Stimulated activated CD8-positive, alpha-beta memory T cell treated with anti-CD3 and anti-CD28 coated beads, Interleukin-15, amount 100 ng/mL, for 48 hours (primary cell): ENCODE measurements around the gene RBM38.

ENCODE experiments used
- DNase-seq, 2 donors: peaks; one replicate each; pipeline ENCODE4 v3.0.0-alpha.2; 2020; ENCODE audit warnings: low read depth in 2 of 2

RBM38 gene

DNA sequence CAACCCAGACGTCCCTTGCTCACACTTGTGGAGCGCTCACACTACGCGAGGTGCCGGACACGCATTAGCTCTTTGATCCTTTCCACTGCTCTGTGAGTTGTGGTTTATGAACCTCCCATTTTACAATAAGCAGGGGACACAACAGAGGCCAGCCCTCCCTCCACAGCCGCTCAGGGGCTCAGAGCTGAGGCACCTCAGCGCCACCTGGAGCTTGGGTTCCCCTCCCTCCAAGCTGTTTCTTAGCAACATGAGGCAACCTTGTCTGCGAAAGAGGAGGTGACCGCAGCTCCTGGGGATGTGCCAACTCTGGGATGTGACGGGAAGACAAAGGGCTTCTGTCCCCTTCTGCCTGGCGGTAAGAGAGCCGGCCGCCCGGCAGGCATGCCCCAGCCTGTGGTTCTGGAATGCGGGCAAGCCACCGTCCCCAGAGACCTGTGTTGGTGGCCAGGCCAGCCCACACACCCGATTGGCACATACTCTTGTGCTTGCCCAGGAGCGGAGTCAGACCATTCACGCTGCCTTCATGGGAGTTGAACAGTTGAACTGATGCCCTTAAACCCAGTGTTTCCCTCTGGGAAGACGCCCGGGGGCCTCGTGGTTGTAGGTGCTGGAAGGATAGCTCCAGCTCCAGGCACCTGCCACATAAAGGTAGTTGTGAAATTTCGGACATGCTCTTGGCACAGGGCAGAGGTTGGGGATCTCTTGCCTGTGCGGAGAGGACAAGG lies 44.5 kb downstream of the RBM38 start:
- DNase-seq, result no peak

DNA sequence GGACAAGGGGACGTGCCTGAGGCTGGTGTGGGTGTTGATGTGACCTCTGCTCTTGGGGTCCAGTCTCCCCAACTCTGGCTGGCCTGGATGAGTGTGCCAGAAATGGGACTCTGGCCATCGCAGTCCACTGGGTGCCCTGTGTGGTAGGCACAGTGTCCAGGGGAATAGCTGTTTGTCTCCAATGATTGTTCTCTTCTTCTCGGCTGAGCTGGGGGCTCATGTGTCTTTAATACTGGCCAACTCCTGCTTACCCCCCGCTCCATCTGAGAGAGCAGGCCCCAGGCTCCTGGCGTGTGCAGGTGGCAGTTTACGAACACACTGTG lies 45.0 kb downstream of the RBM38 start:
- DNase-seq, result no peak

DNA sequence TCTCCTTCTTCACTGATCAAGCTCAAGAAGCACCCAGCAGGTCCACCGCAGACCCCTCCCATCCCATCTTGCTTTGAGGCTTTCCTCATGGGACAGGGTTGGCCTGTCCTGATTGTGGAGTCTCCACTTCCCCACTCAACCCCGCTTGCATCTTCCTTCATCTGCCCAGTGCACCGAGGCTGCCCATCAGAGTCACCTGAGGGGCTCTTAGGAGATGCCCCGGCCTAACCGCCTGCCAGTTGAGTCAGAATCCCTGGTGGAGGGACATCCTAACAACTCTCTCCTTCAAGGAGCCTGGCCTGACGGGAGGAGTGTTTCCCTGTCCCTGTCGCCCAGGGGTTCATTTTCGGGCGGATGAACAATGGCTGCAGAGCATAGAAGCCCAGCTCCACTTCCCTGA lies 46.1 kb downstream of the RBM38 start:
- no peak for DNase-seq

DNA sequence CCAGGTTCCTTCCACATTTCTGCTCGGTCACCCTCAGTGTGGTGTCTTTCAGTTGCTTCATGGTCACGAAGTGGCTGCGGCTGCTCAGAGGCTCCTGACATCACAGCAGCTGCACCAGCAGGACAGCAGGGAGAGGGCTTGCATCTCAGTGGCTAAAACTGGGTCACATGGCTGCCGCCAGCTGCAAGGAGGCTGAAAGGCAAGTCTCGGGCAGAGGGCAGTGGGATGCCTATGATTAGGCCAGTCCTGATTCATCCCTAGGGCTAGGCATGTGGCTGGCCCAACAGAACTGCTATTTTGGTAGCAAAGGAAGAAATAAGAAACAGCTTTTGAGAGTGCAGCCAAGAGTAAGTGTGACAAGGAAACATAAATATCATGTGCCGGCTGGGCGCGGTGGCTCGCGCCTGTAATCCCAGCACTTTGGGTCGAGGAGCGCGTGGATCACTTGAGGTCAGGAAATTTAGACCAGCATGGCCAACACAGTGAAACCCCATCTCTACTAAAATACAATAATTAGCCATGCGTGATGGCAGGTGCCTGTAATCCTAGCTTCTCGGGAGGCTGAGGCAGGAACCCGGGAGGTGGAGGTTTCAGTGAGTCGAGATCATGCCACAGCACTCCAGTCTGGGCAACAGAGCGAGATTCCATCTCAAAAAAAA lies 46.6 kb downstream of the RBM38 start:
- DNase-seq, result no peak

DNA sequence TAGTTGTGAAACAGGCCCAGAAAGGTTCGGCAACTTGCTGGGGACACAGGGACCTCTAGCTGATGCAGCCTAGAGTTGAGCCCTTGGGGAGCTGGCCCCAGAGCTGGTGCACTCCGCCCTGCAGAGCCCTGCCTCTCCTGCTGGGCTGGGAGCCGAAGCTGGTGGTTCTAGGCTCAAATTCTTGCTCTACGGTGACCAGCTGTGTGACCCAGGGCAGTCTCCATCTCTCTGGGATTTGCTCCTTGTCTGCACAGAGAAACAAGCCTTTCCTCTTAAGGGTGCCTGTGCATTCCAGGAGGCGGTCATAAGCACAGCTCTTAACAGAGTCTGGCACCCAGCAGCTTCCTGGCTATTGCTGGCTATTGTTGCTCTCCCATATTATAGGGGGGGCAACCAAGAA lies 47.4 kb downstream of the RBM38 start:
- DNase-seq, result no peak

DNA sequence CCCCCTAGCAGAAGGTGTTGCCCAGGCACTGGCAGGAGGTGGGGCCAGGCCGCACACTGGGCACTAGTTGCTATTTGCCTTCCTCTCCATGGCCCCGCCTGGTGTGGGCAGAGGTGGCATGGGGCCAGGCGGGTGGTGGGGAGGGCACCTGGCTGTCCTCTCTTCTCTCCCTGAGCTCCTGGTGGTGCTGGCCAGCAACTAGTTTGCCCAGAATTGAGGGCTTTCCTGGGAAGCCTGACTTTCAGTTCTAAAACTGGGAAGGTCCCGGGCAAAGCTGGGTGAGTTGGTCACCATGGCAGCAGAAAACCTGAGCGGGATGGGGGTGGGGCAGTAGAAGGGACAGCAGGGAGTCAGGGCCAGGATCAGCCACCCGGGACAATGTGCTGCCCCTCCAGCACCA lies 48.2 kb downstream of the RBM38 start:
- DNase-seq, result no peak

DNA sequence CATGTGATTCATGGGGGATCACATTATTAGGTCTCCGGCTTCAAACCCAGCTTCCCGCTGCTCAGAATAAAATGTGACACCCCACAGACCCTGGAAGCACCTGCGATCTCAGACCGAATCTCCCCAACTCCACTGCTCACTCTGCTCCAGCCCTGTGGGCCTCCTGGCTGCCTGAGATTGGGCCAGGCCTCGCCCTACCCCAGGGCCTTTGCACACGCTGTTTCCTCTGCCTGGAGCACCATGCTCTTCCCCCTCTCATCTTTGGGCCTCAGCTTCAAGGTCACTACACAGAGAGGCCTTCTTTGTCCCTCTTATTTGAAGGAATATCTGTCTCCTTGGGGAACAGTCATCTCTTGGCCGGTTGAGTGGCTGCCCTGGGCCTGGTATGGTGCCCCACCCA lies 48.8 kb downstream of the RBM38 start:
- no peak for DNase-seq

DNA sequence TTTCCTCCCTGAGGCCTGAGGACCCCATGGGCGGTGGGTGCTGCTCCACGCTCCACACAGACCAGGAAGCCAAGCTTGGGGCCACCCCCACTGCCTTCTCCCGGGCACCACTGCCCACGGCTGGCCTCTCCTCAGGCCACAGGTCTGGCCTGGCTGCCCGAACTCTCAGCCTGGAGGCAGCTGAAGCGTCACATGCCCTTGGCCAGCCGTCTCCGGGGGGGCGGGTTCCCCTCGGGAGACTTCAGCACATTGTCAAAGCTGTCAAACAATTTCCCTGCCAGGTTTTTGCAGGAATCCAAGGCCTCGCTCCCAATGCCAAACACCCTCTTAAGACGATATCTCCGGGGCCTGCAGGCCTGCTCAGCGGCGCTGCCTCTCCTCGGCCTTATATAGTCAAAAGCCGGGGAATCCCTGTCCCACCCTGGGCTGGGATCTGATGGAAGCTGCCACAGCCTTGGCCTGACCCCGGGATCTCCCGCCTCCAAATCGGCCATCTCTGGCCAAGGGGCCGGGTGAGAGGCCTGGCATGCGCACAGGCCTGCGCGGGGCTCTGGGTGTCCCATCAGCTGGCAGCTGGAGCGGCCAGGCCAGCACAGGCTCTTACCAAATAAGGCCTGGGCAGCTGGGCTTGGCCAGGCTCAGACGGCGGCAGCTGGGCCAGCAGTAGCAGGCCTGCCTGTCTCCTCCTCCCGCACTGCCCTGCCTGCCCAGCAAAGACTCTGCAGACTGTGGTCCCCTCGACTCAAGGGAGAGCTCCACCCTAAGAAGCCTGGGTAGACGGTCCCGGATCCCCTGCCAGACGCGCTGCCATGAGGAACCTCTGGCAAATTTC lies 49.7 kb downstream of the RBM38 start:
- DNase-seq, result no peak

DNA sequence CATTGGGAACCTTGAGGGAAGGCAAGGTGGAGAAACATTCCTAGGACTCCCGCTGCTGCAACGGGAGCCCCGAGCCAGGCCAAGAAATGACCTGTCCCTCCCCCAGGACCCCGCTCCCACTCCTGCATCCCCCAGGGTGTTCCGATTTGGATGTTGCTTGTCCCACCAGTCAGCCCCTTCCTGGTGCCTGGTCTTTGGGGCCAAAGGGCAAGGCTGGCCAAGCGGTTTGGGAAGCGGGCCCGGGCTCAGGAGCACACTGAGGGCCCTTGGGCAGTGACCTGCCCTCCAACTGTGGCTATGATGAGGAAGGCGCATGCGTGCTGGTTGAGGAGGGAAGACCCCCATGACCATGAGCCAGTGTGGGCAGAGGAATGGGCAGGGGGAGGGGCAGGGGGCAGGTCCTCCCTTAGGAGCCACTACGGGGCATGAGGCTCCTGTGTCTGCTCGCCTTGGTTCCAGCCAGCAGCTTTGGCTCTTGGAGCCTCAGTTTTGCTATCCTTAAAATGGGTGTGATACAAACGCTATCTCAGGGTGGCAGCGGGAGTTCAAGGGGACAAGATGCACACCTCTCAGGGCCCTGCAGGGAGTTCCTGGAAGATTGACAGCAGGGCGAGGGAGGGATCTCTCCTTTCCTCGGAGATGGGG lies 50.4 kb downstream of the RBM38 start:
- no peak for DNase-seq

DNA sequence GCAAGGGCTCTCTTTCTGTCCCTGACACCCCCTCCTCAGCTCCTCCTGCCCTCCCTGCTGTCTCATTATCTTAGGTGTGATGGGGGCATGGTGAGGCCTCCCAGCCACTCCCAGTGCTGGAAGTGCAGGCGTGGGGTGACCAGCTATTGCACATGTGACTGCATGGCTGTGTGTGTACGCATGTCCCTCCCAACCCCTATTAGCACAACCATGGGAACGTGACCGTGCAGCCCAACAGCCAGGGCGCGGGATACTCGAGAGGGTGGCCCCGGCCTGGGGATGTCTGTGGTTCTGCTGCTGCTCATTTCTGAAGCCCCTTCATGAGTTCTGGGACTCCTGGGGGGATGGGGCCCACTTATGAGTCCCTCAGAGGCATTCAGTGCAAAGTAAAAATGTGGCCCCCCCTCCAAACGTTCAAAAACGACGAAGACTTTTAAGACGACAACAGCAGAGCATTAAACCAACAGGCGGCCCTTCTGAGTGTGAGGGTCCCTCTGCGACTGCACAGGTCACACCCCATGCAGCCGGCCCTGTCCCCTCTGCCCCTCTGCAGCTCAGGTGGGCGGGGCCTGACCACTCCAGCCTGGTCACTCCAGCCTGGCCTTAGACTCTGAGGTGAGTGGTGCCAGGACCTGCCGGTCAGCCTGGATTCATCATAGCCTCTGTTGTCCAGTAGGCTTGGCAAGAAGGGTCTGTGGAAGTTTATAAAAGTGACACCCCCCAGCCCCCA lies 51.1 kb downstream of the RBM38 start:
- DNase-seq, result no peak

DNA sequence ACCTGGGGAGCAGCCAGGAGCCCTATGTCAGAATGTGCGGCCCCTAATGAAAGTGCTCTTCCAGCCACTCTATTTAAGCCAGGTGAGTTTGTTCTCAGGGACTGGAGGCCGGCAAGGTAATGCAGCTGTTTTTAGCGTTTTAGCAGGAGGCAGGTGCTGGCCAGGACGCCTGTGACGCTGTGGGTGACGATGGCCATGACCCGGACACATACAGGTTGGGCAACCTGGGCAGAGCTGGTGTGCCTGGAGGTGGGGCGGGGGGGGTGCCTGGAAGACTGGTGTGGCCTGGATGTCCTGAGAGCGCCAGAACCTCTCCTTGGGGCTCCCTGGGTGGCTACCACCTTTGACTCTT lies 51.7 kb downstream of the RBM38 start:
- DNase-seq, result no peak

DNA sequence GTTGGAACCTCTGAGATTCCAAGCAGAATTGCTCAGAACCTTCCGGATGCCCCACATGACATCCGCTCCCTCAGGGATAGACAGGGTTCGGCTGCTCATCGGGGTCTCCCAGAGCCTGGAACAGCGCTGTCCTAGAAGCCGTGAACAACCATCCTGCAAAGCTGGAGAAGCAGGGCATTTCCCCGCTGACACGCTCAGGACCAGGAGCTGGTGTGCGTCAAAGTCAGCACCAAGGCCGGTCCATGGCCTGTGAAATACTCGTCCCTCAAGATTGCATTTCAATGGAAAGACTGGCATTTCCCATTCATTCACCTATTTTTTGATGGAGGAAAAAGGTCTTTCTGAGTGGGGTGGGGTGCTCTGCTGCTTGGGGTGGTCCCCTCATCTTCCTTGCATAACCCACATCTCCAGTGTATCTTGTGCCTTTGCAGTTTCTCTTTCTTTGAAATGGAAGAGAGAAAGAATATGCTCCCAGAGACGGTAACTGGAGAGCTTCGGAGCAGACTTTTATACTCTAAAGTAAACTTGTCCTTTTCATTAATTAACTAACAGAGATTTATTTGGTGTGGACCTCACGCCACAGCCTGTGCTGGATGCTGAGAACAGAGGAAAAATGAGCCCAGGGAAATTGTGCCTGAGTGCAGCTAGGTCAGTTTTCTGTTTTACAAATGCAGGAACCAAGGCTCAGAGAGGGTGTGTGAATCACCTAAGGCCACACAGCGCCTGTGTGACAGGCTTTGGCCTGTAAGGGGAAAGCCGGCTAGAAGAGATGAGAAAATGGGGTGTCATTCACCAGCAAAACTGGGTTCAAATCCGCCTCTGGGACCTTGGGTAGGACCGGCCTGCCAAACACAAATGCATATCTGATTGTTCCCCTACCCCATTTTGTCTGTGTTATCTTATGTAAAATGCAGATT lies 52.4 kb downstream of the RBM38 start:
- no peak for DNase-seq

DNA sequence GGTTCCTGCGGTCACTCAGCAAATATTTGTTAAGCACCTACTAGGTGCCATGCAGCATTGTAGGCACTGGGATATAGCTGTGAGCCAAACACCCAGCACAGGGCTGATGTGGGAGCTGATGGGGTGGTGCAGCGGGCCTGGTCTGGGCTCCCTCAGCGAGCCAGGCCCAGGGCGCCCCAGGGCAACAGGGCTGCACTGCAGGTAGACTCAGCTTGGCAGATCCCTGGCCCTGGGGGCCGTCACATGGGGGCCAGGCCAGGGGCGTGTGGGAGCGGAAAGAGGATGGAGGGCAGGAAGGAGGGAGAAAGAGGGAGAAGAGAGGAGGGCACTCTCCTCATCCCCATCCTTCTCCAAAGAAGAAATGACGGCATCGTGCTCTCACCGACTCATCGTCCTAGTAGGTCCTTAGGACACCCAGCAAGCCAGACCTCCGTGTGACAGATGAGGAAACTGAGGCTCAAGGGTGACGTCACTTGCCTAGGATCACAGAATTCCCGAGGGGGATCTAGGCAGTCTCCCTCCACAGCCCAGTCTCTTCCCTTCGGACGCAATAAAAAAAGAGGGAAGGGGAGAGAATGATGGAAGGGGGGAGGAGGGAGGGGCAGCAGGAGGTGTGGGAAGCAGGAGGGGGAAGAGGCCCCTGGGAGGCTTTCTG lies 53.3 kb downstream of the RBM38 start:
- no peak for DNase-seq

DNA sequence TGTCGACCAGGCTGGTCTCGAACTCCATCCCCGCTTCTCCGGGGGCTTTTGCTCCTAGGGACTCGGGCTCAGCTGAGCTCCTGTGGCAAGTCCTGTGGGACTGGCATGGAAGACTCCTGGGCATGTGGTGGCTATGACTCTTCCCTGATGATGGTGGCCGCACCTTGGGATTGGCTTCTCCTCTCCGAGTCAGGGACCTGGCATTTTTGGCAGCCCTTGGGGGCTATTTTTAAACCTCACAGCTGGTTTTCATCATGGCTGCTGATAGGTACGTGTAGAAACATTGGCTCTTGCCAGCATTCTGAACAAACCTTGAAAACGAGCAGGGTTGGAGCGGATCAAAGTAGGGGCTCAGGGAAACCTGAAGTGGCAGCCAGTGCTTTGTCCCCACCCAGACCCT lies 54.1 kb downstream of the RBM38 start:
- no peak for DNase-seq

DNA sequence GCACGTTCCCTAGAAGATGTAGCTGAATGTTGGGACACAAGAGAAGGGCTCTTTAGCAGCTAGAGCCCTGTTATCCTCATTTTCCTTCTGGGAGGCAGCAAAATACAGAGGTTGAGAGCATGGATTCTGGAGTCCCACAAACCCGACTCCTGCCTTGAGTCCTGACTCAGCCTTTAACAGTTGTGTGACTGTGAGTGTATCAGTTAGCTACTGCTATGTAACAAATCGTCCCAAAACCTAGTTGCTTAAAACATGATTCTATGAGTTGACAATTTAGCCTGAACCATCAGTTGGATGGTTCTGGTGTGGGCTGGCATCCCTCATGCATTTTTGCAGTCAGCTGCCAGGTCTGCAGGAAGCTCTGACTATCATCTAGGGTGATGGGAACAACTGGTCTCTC lies 54.6 kb downstream of the RBM38 start:
- no peak for DNase-seq

DNA sequence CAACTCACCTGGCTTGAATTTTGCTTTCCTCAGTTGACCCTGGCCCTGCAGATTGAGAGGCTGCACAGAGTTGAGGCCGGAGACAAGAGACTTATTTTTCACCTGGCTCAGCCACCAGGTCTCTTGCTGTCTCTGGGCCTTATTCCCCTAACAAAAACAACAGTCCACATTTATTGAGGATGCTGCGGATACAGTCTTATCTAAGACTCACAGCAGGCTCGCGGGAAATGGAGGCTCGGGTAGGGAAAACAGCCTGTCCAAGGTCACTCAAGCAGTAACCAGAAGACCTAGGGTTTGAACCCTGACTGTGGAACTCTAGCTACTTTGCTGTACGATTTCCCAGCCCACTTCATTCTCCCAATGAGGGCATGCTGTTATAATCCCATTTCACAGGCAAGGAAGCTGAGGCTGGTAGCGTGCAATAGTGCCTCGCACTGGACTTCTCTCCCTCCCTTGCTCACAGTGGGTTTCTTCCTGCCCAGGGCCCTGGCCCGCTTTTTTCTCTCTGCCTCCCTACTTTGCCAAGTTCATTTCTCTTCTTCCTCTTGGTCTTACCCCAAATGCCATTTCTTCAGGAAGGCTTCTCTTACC lies 57.7 kb downstream of the RBM38 start:
- DNase-seq, result no peak

DNA sequence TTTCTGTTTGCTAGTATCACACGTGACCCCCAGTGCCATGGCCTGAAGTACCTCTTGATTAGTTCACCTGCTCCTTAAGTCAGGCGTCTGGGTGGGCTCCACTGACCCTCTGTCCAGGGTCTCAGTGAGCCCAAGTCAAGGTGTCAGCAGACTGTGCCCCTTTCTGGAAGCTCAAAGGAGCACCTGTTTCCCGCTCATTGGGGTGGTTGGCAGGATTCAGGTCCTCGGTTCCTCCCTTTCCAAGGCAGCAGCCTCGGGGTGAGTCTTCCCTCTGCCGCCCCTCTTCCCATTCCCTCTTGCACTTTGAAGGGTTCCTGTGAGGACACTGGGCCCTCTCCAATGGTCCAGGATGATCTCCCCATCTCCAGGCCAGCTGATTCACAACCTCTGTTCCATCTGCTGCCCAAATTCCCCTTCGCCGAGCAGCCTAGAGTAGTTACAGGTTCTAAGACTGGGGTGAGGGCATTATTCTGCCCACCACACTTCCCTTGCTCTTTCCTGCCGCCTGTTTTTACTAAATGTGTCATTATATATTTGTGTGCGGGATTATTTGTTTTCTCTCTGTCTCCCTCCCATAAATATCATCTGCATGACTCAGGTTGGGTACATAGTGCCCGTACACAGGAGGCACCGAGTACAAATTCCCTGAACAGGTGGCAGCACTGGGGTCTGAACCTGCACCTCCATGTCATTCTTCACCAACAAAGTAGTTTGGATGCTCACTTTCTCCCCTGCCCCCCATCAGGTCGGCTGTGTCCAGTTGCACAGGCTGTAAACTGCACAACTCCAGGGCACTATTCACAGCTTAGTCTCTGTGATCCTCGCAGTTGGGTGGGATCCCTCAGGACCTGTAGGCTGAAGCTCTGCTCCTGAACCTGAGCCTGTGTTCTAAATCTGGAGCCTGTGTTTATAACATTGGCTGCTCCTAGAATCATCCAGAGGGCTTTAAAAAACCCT lies 58.5 kb downstream of the RBM38 start:
- DNase-seq, result no peak

DNA sequence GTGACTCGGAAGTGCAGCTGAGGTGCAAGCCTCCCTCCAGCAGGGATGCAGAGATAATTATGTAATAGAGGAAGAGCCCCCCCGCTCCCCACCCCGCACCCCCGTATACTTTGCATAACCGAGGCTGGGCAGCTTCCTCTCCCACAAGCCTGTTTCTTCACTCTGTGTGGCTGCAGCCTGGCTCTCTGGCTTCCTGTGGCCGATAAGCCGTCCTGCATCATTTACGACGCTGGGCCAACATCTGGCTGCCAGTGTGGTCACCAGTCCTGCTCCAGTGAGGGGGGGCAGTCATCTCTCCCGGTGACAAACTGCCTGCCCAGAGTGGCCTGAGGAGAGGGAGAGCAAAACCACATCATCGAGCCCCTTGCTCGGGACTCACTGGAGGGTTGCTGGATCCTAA lies 59.2 kb downstream of the RBM38 start:
- no peak for DNase-seq

DNA sequence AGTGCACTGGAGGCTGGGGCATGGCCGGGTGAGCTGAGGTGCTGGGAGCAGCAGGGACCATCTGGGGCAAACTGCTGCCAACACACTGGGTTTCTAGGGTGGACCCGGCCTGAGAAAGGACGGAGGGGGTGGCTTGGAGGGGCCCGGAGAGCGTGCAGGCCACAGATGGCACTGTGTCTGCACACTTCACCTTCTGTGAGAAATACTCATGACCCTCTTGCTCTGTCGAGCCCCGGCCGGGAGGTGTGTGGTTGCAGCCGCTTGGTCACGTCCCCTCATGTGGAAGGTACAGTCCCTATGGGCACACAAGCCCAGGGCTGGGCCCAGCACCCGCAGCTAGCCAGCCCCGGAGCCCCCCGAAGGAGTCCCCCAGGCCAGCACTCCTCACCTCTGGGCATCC lies 59.7 kb downstream of the RBM38 start:
- no peak for DNase-seq
